AG08396 (cell line): ENCODE measurements around the gene TMEM50A.
"Not testable (repeated sequence)": the region's sequence is repeated elsewhere in the genome, so short reads cannot be mapped to it uniquely, and the experiment has no call there.

Source experiments
- DNase-seq: peaks from one replicate; pipeline ENCODE4 v3.0.0; 2012; ENCODE audit warnings: low spot score, mixed read lengths

Gene TMEM50A

GRCh38 chr1:25338188-25338981, at the start of gene TMEM50A:
TSS of gene TMEM50A (plus strand) at chr1:25338334. CDS start at chr1:25340487, 2,153 bp downstream.
- DNase-seq = peak; percentile 93

- DNase-seq = not testable (repeated sequence)
Observed at GRCh38 chr1:25288573-25289101, 49.5 kb upstream of the TMEM50A start.

- not testable (repeated sequence) for DNase-seq
Observed at GRCh38 chr1:25290043-25290442, 48.1 kb upstream of the TMEM50A start.

GRCh38 chr1:25293426-25293825, 44.7 kb upstream of the TMEM50A start:
- not testable (repeated sequence) for DNase-seq

GRCh38 chr1:25294889-25295826, 43.0 kb upstream of the TMEM50A start:
- DNase-seq = not testable (repeated sequence)

GRCh38 chr1:25296501-25296900, 41.6 kb upstream of the TMEM50A start:
- not testable (repeated sequence) for DNase-seq

- not testable (repeated sequence) for DNase-seq
Observed at GRCh38 chr1:25300729-25301128, 37.4 kb upstream of the TMEM50A start.

- DNase-seq = not testable (repeated sequence)
Observed at GRCh38 chr1:25302330-25302729, 35.8 kb upstream of the TMEM50A start.

- DNase-seq = not testable (repeated sequence)
Observed at GRCh38 chr1:25304936-25305335, 33.2 kb upstream of the TMEM50A start.

DNA sequence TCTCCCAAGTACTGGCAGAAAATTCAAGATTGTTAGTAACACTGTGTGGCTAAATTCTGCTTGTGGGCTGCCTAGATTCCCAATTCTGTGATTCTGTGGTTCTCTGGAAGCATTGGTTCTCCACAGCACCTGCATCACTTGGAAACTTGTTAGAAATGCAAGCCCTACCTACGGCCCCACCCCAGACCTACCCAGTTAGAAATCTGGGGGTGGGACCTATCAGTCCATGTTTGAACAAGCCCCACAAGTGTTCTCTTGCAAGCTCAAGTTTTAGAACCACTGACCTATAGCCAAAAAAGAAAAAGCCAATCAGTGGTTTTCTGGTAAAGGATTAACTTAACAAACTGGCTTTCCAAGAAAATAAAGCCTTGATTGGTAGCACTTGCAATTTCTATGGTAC, 30.0 kb upstream of the TMEM50A start:
- DNase-seq = not testable (repeated sequence)

DNA sequence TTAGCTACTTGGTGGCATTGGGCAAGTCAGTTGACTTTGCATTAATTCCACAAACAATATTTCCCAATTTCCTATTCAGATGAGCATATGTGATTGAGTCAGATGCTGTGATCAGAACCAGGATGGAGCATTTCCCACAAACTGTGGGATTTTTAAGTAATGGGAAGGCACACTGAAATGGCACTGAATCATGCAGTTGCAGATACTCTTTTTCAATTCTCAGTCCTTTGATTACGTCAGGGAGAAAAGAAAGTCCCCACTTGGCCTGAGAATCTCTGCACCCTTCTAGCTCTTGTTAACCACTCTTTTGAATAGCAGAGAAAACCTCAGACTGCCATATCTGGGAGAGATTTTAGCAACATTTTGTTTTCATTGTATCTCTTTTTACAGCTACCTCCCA, 29.0 kb upstream of the TMEM50A start:
- DNase-seq = not testable (repeated sequence)

GRCh38 chr1:25309486-25309885, 28.6 kb upstream of the TMEM50A start:
- DNase-seq = not testable (repeated sequence)

DNA sequence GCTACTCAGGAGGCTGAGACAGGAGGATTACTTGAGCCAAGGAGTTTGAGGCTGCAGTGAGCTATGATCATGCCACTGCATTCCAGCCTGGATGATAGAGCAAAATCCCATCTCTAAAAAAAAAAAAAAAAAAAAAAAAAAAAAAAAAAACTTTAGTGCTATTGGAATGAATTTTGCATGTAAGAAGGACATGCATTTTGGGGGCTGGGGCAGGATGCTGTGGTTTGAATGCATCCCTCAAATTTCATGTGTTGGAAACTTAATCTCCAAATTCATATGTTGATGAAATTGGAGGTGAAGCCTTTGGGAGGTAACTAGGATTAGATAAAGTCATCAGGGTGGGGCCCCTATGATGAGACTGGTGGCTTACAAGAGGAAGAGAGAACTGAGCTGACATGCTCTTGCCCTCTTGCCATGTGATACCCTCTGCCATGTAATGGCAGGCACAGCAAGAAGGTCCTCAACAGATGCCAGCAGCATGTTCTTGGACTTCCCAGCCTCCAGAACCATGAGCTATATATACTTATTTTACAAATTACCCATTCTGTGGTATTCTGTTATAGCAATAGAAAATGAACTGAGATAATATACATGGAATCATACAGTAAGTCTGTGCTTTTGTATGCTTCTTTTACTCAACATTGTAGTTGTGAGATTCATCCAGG, 25.2 kb upstream of the TMEM50A start:
- not testable (repeated sequence) for DNase-seq

DNA sequence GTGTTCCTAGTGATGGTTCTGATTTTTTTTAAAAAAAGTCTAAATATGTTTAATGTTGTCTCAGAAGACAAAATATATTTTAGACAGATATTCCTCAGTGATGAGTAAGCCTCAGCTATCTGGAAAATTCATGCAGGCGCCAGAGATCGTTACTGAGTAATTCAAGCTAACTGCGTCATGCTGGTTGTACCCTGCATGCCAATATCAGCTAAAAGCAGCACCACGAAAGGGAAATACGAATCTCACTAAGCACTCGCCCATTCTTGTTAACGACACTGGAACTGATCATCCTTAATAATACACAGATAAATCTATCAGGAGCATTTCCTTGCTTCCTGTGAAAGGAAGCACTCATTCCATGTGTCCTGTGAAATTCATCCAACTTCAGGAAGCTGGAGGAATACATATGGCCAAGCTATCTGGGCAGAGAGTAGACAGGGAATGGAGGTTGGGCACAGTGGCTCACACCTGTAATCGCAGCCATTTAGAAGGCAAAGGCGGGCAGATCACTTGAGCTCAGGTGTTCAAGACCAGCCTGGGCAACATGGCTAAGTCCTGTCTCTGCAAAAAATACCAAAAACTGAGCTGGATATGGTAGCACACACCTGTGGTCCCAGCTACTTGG, 17.7 kb upstream of the TMEM50A start:
- DNase-seq = not testable (repeated sequence)

GRCh38 chr1:25322127-25322526, 16.0 kb upstream of the TMEM50A start:
- not testable (repeated sequence) for DNase-seq

DNA sequence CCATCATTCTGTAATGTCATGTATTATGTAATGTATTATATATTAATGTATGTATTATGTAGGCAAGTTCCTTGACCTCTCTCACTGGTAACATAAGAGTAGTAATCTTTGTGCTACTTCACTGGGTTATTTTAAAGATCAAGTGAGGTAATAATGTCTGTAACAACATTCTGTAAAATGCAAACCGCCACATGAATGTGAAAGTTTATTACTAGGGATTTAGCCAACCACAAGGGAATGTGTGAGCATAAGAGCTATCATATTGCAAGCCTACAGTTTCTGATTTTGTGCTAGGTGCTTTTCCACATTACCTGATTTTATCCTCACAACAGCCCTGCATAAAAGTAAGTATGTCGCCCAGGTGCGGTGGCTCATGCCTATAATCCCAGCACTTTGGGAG, 13.7 kb upstream of the TMEM50A start:
- DNase-seq = not testable (repeated sequence)

GRCh38 chr1:25327864-25328790, 10.0 kb upstream of the TMEM50A start:
- not testable (repeated sequence) for DNase-seq

DNA sequence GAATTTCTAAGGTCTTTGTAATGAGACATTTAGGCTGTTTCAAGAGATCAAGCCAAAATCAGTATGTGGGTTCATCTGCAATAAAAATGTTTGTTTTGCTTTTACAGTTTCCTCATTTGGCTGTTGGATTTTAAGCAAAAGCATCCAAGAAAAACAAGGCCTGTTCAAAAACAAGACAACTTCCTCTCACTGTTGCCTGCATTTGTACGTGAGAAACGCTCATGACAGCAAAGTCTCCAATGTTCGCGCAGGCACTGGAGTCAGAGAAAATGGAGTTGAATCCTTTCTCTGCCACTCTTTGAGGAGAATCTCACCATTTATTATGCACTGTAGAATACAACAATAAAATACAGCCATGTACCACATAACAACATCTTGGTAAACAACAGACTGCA, 9.3 kb upstream of the TMEM50A start:
- not testable (repeated sequence) for DNase-seq

- not testable (repeated sequence) for DNase-seq
Observed at GRCh38 chr1:25329336-25329735, 8.8 kb upstream of the TMEM50A start.

GRCh38 chr1:25329950-25330349, 8.2 kb upstream of the TMEM50A start:
- DNase-seq = not testable (repeated sequence)
